Ovary (tissue), 3 donors: ENCODE measurements around the gene ARHGAP10.

Experiments
- POLR2A ChIP-seq: fragments of 450-650 bp; IDR thresholded peaks from one replicate; pipeline ENCODE4 v1.6.1; 2017; ENCODE audit warnings: antibody characterized with exemption, mild to moderate bottlenecking, moderate library complexity
- TF ChIP-seq, protein P1 (sequence below), 3 donors: fragments of 450-650 bp in 2 of 3; fragments of 200-600 bp in 1 of 3; IDR thresholded peaks; one replicate each; pipeline versions ENCODE4 v1.5.1 to v1.8.0; 2016 to 2022; ENCODE audit warnings: antibody characterized with exemption in 3 of 3, mild to moderate bottlenecking in 1 of 3
- donor health status: DM: no; HTN: no; CAD: no.

DNA sequence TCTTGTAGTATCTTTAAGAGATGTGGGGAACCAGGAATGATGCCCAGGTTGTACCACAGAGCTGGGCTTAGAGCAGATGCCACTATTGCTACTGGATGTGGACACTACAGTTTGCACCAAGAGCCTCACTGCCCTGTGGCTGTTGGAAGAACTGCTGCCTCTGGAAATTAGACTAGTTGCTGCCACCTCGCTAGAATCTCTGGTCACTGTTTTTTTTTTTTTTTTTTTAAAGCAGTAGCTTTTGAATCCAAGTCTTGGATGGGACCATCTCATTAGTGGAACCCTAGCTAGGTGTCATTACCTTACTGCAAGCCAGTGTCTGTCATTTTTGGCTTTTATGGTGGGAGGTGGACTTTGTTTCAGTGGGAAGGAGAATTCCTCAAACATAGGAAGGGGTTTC lies 105.5 kb downstream of the ARHGAP10 start:
- TF ChIP-seq, protein P1, sequence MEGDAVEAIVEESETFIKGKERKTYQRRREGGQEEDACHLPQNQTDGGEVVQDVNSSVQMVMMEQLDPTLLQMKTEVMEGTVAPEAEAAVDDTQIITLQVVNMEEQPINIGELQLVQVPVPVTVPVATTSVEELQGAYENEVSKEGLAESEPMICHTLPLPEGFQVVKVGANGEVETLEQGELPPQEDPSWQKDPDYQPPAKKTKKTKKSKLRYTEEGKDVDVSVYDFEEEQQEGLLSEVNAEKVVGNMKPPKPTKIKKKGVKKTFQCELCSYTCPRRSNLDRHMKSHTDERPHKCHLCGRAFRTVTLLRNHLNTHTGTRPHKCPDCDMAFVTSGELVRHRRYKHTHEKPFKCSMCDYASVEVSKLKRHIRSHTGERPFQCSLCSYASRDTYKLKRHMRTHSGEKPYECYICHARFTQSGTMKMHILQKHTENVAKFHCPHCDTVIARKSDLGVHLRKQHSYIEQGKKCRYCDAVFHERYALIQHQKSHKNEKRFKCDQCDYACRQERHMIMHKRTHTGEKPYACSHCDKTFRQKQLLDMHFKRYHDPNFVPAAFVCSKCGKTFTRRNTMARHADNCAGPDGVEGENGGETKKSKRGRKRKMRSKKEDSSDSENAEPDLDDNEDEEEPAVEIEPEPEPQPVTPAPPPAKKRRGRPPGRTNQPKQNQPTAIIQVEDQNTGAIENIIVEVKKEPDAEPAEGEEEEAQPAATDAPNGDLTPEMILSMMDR (IDR thresholded peaks at IDR 0.05): peak in 1 of 3 donors; percentile 10
- TF ChIP-seq POLR2A: no peak
